Activated CD8-positive, alpha-beta T cell treated with anti-CD3 and anti-CD28 coated beads, Interleukin-2, amount 10 ng/mL, durations not matched to agents 7 days and 5 days (primary cell): ENCODE measurements around the gene OR10H4. TPM values are rescaled to one million over a fixed set of nuclear protein-coding genes. Genes with fewer than 3 reads are reported as not detected.
A peak's percentile ranks its signal among the peaks of the same experiment; 100 is the strongest.
"Not testable (repeated sequence)": the region's sequence is repeated elsewhere in the genome, so short reads cannot be mapped to it uniquely, and the experiment has no call there.

Experiments used
- ATAC-seq: fragments of 150-1000 bp; cut with Tn5 transposase; one replicate; pipeline ENCODE4 v1.10.0; 2021; ENCODE audit warnings: moderate library complexity
- CTCF ChIA-PET: fragments of 350-600 bp; sonication (Branson Sonifier 250); formaldehyde crosslinking; loops from one replicate; lab custom pipeline; 2021; ENCODE audit warnings: antibody characterized with exemption; lab: Charles Lee
- POLR2A ChIA-PET: fragments of 350-600 bp; sonication (Branson Sonifier 250); formaldehyde crosslinking; loops from one replicate; lab custom pipeline; 2021; ENCODE audit warnings: antibody characterized with exemption; lab: Charles Lee
- DNase-seq: peaks from one replicate; pipeline ENCODE4 v3.0.0-alpha.2; 2020
- H3K27ac Mint-ChIP-seq: one replicate; pipeline ENCODE4 v1.8.0; 2021; ENCODE audit warnings: mild to moderate bottlenecking, mixed read lengths
- H3K27me3 Mint-ChIP-seq: one replicate; pipeline ENCODE4 v1.8.0; 2021; ENCODE audit warnings: low read depth, mixed read lengths
- H3K36me3 Mint-ChIP-seq: one replicate; pipeline ENCODE4 v1.8.0; 2021; ENCODE audit warnings: low read depth, mixed read lengths
- H3K4me1 Mint-ChIP-seq: one replicate; pipeline ENCODE4 v1.8.0; 2021; ENCODE audit warnings: low read depth, mixed read lengths
- H3K4me3 Mint-ChIP-seq: one replicate; pipeline ENCODE4 v1.8.0; 2021; ENCODE audit warnings: mild to moderate bottlenecking, mixed read lengths
- H3K9me3 Mint-ChIP-seq: one replicate; pipeline ENCODE4 v1.8.0; 2022; ENCODE audit warnings: mixed read lengths; ENCODE audit not compliant: insufficient read depth
- total RNA-seq, 2 experiments: library from RNA; stranded (reverse); gene quantifications; one replicate each; pipeline ENCODE4 v1.2.3, GENCODE V29; 2021

Gene OR10H4, protein sequence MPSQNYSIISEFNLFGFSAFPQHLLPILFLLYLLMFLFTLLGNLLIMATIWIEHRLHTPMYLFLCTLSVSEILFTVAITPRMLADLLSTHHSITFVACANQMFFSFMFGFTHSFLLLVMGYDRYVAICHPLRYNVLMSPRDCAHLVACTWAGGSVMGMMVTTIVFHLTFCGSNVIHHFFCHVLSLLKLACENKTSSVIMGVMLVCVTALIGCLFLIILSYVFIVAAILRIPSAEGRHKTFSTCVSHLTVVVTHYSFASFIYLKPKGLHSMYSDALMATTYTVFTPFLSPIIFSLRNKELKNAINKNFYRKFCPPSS
- total RNA-seq = not detected

DNA sequence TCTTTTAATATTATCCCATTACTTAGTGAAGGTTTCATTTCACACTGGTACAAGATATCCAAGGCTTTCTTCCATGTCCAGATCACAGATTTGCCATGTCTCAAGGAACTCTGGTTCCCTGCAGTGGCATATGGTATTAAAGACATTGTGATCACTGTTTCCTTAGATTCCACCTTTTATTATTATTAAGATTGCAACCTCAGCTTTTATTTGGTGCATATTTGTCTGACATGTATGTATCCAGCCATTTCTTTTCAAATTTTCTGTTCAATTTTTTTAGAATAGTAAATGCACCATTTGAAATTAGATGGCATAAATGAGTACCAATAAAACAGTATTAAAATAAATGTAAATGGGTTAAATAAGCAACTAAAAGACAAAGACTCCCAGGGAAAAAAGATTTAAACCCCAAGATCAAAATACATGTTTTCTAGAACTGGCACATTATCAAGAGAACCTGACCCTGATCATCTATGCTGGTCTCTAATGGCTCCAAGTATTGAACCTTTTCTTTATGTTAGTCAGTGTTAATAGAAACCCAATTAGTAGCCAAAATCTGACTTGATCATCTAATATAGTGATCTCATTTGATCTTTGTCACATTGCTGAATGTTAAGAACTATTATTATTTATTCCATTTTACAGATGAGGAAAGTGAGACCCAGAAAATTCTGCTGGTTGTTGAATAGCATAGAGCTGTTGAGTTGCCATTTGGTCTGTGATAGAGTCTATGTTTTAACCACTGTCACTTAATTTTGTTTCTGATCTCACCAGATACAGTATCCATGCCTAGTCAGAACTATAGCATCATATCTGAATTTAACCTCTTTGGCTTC lies at the start of gene OR10H4:
Gene OR10H4 (plus strand): TSS at position 786 of the 836 bp plus-strand sequence. CDS start 0 bp downstream, at position 786.
- POLR2A ChIA-PET = no interaction called here
- ATAC-seq (no peak), DNase-seq (no peak)
- peaks cover 3% of the 10 kb centered on the region for H3K36me3 Mint-ChIP-seq
- H3K27me3 Mint-ChIP-seq = peaks cover 35% of the 10 kb centered on the region
- CTCF ChIA-PET = no interaction called here
- H3K27ac Mint-ChIP-seq = no peak within 1 kb of the TSS
- peaks cover 8% of the 10 kb centered on the region for H3K9me3 Mint-ChIP-seq
- H3K4me3 Mint-ChIP-seq = no peak within 1 kb of the TSS
- H3K4me1 Mint-ChIP-seq = no peaks in the 10 kb centered on the region

DNA sequence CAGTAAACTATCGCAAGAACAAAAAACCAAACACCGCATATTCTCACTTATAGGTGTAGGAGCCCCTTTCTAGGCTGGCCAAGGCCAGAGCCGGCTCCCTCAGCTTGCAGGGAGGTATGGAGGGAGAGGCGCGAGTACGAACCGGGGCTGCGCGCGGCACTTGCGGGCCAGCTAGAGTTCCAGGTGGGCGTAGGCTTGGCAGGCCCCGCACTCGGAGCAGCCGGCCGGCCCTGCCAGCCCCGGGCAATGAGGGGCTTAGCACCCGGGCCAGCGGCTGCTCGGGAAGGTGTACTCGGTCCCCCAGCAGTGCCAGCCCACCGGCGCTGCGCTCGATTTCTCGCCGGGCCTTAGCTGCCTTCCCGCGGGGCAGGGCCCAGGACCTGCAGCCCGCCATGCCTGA lies 49.2 kb upstream of the OR10H4 start:
- H3K9me3 Mint-ChIP-seq, ATAC-seq, CTCF ChIA-PET, H3K4me1 Mint-ChIP-seq, POLR2A ChIA-PET, H3K36me3 Mint-ChIP-seq, H3K4me3 Mint-ChIP-seq, H3K27ac Mint-ChIP-seq, DNase-seq: not testable (repeated sequence)
- peaks cover 23% of the 10 kb centered on the region for H3K27me3 Mint-ChIP-seq

DNA sequence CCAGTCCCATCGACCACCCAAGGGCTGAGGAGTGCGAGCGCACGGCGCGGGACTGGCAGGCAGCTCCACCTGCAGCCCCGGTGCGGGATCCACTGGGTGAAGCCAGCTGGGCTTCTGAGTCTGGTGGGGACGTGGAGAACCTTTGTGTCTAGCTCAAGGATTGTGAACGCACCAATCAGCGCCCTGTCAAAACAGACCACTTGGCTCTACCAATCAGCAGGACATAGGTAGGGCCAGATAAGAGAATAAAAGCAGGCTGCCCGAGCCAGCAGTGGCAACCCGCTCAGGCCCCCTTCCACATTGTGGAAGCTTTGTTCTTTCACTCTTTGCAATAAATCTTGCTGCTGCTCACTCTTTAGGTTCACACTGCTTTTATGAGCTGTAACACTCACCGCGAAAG lies 48.8 kb upstream of the OR10H4 start:
- H3K27me3 Mint-ChIP-seq = peaks cover 28% of the 10 kb centered on the region
- ATAC-seq, H3K27ac Mint-ChIP-seq, H3K36me3 Mint-ChIP-seq, H3K9me3 Mint-ChIP-seq, CTCF ChIA-PET, DNase-seq, POLR2A ChIA-PET, H3K4me1 Mint-ChIP-seq: not testable (repeated sequence)
- H3K4me3 Mint-ChIP-seq = peak overlapping the region; percentile 62

DNA sequence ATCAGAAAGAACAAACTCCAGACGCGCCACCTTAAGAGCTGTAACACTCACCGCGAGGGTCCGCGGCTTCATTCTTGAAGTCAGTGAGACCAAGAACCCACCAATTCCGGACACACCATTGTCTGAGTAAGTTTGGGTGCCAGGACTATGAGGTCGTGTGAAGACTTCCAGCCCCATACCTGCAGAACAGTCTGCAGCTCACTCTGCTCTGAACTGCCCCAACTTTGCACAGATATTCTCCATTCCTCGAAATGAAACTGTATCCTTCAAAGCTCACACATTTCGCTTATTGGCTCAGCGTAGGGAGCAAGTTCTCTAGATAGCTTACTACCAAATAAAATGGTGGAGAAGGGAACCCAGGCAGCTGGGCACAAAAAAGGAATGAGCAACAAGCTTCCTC lies 48.3 kb upstream of the OR10H4 start:
- no peak for DNase-seq
- peaks cover 31% of the 10 kb centered on the region for H3K27me3 Mint-ChIP-seq
- H3K4me1 Mint-ChIP-seq = peaks cover 9% of the 10 kb centered on the region
- ATAC-seq = peak; percentile 49
- H3K27ac Mint-ChIP-seq = no peak overlapping the region
- H3K36me3 Mint-ChIP-seq = no peaks in the 10 kb centered on the region
- peak overlapping the region; percentile 62 for H3K4me3 Mint-ChIP-seq
- CTCF ChIA-PET = no interaction called here
- POLR2A ChIA-PET = no interaction called here
- H3K9me3 Mint-ChIP-seq = peaks cover 4% of the 10 kb centered on the region

DNA sequence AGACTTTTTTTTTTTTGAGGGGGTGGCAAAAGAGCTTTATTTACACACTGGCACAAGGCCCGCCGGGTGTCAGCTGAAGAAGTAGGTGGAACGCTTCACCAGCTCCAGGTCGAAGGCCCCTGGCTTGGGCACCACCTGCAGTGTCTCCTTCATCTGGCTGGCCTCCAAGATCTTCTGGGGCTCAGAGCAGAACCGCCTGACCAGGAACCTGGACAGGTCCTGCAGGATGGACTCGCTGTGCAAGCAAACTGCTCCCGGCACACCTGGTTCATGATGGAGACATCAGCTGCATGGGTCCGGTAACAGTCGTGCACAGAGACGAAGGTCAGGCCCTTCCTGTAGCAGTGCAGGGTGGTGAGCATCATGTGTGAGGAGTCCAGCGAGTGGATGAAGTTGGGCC lies 46.6 kb upstream of the OR10H4 start:
- Mint-ChIP-seq H3K27ac (no peak overlapping the region), H3K36me3 (no peaks in the 10 kb centered on the region), H3K4me1 (peaks cover 9% of the 10 kb centered on the region), H3K27me3 (peaks cover 40% of the 10 kb centered on the region), H3K9me3 (peaks cover 4% of the 10 kb centered on the region), H3K4me3 (no peak overlapping the region)
- CTCF ChIA-PET = no interaction called here
- DNase-seq (no peak), ATAC-seq (no peak)
- POLR2A ChIA-PET = no interaction called here

DNA sequence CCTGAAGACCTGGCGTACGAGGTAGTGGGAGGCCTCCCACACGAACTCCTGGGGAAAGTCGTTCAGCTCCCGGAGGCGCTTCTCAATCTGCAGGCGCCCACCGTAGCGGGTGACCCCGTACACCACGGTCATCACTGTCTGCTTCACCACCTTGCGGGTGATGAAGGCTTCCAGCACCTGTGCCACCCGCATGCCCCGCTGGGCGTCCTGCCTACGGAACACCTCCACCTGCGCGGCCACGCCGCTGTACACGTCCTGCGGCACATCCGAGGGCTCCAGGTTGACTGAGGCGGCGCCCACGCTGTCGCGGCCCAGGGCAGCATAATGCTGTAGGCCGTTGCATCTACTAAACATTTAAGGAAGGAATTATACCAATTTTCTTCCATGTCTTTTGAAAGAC lies 45.9 kb upstream of the OR10H4 start:
- not testable (repeated sequence) for ATAC-seq

DNA sequence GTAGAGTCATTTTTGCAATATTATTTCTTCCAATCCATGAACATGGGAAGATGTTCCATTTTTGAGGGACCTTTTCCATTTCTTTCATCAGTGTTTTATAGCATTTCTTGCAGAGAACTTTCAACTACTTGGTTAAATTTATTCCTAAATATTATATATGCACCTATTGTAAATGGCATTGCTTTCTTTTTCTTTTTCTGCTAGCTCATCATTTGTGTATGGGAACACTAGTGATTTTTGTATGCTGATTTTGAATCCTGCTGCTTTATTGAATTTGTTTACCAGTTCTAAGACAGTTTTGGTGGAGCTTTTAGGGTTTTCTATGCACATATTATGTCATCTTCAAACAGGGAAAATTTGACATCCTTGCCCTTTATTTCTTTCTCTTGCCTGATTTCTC lies 43.8 kb upstream of the OR10H4 start:
- Mint-ChIP-seq H3K36me3 (no peaks in the 10 kb centered on the region), H3K27ac (no peak overlapping the region), H3K4me1 (peaks cover 9% of the 10 kb centered on the region), H3K4me3 (no peak overlapping the region), H3K27me3 (peaks cover 45% of the 10 kb centered on the region), H3K9me3 (peaks cover 4% of the 10 kb centered on the region)
- ATAC-seq (no peak), DNase-seq (no peak)
- ChIA-PET CTCF (no interaction called here), POLR2A (no interaction called here)

More for the DNA sequence above, 45.9 kb upstream of the OR10H4 start:
- H3K4me3 Mint-ChIP-seq, CTCF ChIA-PET, H3K9me3 Mint-ChIP-seq, DNase-seq, H3K27ac Mint-ChIP-seq, H3K4me1 Mint-ChIP-seq, POLR2A ChIA-PET, H3K36me3 Mint-ChIP-seq: not testable (repeated sequence)
- H3K27me3 Mint-ChIP-seq = peaks cover 42% of the 10 kb centered on the region

DNA sequence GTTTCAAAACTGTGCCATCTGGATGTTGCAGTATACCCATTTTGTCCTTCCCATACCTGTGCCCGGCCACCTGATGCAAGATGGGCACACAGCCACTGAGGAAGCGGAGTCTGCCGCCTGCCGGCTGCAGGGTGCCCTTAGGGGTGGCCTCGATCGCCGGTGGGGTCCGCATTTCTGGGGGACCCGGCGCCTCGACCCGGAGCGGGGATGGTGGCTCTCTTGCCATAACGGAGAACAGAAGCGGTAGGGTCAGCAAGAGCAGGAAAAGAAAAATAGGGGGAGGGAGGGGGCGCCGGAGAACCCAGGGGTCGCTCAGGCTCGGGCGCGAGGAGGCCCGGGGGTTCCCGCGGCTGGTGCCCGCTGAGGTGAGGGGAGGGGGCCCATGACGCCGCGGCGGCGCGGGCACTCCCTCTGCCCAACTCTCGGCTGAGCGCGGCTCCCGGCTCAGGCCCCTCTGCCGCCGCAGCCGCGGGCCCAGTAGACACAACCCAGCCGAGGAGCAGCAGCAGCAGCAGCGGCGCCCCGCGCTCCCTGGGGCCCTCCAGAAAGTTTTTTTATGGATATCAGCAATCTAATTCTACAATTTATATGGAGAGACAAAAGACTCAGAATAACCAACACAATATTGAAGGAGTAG lies 37.1 kb upstream of the OR10H4 start:
- DNase-seq = no peak
- peaks cover 14% of the 10 kb centered on the region for H3K9me3 Mint-ChIP-seq
- CTCF ChIA-PET = no interaction called here
- POLR2A ChIA-PET = no interaction called here
- no peak for ATAC-seq
- no peaks in the 10 kb centered on the region for H3K4me1 Mint-ChIP-seq
- no peak overlapping the region for H3K27ac Mint-ChIP-seq
- H3K36me3 Mint-ChIP-seq = no peaks in the 10 kb centered on the region
- peaks cover 49% of the 10 kb centered on the region for H3K27me3 Mint-ChIP-seq
- H3K4me3 Mint-ChIP-seq = no peak overlapping the region

DNA sequence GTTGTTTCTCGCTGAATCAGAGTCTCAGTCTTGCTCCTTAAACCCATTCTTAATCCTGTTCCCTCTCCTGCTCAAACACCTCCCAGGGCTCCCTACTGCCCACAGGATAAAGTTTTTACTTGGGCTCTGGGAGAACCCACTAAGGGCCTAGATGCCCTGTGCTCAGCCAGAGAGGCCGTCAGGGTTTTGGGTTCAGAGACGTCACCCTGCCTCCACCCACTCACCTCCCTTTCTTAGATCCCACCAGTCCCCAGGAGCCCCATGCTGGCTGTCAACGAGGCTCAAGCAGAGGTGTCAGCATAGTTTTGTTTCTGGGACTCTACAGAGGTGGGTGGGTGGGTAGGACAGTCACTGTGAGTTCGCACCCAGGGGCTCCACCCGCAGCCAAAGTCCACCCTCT lies 35.4 kb upstream of the OR10H4 start:
- ATAC-seq (no peak), DNase-seq (no peak)
- Mint-ChIP-seq H3K4me1 (no peaks in the 10 kb centered on the region), H3K4me3 (no peak overlapping the region), H3K27ac (no peak overlapping the region), H3K36me3 (no peaks in the 10 kb centered on the region), H3K9me3 (peaks cover 14% of the 10 kb centered on the region), H3K27me3 (peaks cover 54% of the 10 kb centered on the region)
- POLR2A ChIA-PET = no interaction called here
- CTCF ChIA-PET = no interaction called here

DNA sequence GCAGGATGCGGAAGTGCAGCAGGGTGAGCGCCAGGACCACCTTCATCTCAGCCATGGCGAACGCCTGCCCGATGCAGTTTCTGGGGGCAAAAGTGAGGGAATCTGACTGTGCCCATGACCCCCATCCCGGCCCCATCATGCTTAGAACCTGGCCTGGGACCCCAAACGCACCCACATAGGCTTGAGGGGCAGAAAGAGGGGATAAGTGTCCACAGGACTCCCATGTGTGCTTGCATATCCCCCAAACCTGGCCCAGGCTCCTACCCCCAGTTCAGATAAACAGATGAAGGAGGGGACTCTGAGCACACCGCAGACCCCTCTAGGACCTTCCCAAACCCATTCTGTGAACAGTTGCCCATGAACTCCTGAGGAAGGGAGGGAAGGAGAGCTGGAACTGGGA lies 35.0 kb upstream of the OR10H4 start:
- no peak for ATAC-seq
- Mint-ChIP-seq H3K27me3 (peaks cover 54% of the 10 kb centered on the region), H3K4me3 (no peak overlapping the region), H3K36me3 (no peaks in the 10 kb centered on the region), H3K27ac (no peak overlapping the region), H3K9me3 (peaks cover 14% of the 10 kb centered on the region), H3K4me1 (no peaks in the 10 kb centered on the region)
- no peak for DNase-seq
- POLR2A ChIA-PET = no interaction called here
- CTCF ChIA-PET = no interaction called here

DNA sequence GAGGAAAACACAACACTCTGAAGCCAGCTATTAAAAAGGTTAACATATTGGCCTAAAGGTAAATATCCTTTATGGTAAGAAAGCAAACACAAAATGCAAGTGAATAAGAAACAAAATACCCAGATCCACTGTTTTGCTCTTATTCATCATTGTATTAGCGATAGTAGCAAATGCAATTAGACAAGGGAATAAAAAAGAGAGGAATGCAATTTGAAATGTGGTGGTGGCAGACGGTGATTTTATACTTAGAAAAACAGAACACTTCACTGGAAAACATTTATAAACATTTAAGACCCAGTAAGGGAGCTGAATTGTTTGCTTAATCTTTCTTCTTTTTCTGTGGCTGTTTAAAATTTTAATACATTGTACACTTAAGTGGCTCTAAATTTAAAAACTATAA lies 33.7 kb upstream of the OR10H4 start:
- DNase-seq (no peak), ATAC-seq (no peak)
- H3K27ac Mint-ChIP-seq = no peak overlapping the region
- H3K27me3 Mint-ChIP-seq = peaks cover 47% of the 10 kb centered on the region
- ChIA-PET CTCF (no interaction called here), POLR2A (no interaction called here)
- no peak overlapping the region for H3K4me3 Mint-ChIP-seq
- H3K4me1 Mint-ChIP-seq = no peaks in the 10 kb centered on the region
- H3K36me3 Mint-ChIP-seq = no peaks in the 10 kb centered on the region
- H3K9me3 Mint-ChIP-seq = peaks cover 14% of the 10 kb centered on the region

DNA sequence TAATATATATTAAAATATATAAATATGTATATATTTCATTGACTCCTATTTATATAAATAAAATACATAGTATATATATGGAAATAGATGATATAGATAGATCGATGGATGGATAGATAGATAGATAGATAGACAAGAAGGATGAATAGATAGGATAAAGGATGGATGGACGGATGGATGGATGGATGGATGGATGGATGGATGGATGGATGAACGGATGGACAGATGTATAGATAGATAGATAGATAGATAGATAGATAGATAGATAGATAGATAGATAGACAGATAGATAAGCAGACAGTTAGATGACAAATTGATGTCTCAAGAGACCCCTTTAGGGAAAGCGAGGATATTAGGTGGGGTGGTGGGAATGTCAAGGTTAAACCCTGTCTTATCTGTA lies 29.6 kb upstream of the OR10H4 start:
- Mint-ChIP-seq H3K9me3 (peaks cover 14% of the 10 kb centered on the region), H3K36me3 (no peaks in the 10 kb centered on the region), H3K4me1 (no peaks in the 10 kb centered on the region), H3K4me3 (no peak overlapping the region), H3K27ac (no peak overlapping the region), H3K27me3 (peaks cover 38% of the 10 kb centered on the region)
- ATAC-seq = no peak
- CTCF ChIA-PET = no interaction called here
- POLR2A ChIA-PET = no interaction called here
- no peak for DNase-seq
